A549 treated with AZD9567 at 1 μM for 4 hours (cell line): ENCODE measurements around the gene NTM. TPM values are rescaled to one million over a fixed set of nuclear protein-coding genes. Genes with fewer than 3 reads are reported as not detected.

Experiments
- total RNA-seq: library from RNA; stranded (reverse); fragments of 200-300 nt; extraction: Qiagen RNA extraction; gene quantifications from 5 replicates; pipeline ENCODE4 v1.2.3, GENCODE V29; 2022; ENCODE audit not compliant: insufficient read depth

NTM gene
- not detected in 5 replicates for total RNA-seq

DNA sequence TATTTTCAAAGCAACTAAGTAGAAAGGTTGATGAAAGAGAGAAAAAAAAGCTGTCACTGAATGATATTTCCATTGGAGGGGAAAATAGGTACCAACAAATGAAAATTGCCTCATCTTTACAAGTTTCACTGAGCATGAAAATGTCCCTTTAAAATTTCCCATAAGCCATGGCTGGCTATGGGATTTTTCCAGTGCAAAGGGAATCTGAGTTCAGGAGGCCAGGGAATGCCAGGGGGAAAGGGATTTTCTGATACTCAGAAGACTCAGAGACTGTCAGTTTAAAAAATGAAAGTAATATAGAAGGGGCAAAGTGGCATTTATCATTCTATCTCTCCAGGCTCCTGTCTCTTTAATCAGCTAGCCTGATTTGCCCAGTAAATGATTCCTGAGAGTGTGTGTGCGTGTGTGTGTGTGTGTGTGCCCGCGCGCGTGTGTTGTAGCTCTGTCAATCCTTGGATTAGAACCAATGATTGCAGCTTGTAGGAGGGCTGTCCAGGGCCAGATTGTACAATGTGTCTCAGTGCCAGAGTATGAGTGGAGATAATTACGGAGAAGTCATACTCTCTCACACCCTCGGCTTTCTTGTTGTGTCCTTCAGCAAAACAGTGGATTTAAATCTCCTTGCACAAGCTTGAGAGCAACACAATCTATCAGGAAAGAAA lies at the start of gene NTM:
NTM (plus strand) TSS at position 526 of the 662 bp plus-strand sequence.

